H1 (cell line): Measurements from ENCODE around the gene GALNT18. TPM values are rescaled to one million over a fixed set of nuclear protein-coding genes. Genes with fewer than 3 reads are reported as not detected.

Experiments used
- CTCF ChIA-PET: fragments of 300-600 bp; sonication (Branson Sonifier 250); formaldehyde crosslinking; loops from one replicate; lab custom pipeline; 2021; ENCODE audit not compliant: partially characterized antibody; lab: Charles Lee
- POLR2A ChIA-PET: fragments of 300-600 bp; sonication (Branson Sonifier 250); formaldehyde crosslinking; loops from one replicate; lab custom pipeline; 2021; ENCODE audit warnings: inconsistent platforms; ENCODE audit not compliant: partially characterized antibody; lab: Charles Lee
- DNase-seq, 2 experiments: peaks; one replicate each; pipeline versions ENCODE4 v3.0.0 to v3.0.0-alpha.2; 2010 to 2022; ENCODE audit warnings: low spot score in 2 of 2, low read depth in 1 of 2, mixed read lengths in 1 of 2
- FAIRE-seq: peaks from 2 replicates; lab custom pipeline; 2011; peaks lifted over from hg19 to GRCh38; lab: Jason Lieb, UNC
- H2AFZ ChIP-seq: 2 replicates; pipeline ENCODE4 v1.8.1; 2012; ENCODE audit warnings: low read length, inconsistent platforms
- H2AK5ac ChIP-seq: 2 replicates; pipeline ENCODE4 v1.6.1; 2013; ENCODE audit warnings: low read depth, low read length
- H2BK120ac ChIP-seq: replicated peaks from 2 replicates; pipeline ENCODE3; 2013; ENCODE audit warnings: low read depth, low read length, inconsistent platforms
- H2BK12ac ChIP-seq: 2 replicates; pipeline ENCODE4 v1.6.1; 2013; ENCODE audit warnings: low read depth, low read length
- H2BK15ac ChIP-seq: 2 replicates; pipeline ENCODE4 v1.6.1; 2013; ENCODE audit warnings: low read length
- H2BK20ac ChIP-seq: 2 replicates; pipeline ENCODE4 v1.6.1; 2013; ENCODE audit warnings: low read length
- H2BK5ac ChIP-seq: 2 replicates; pipeline ENCODE4 v1.6.1; 2013; ENCODE audit warnings: low read depth, low read length
- H3K14ac ChIP-seq: 2 replicates; pipeline ENCODE4 v1.6.1; 2013; ENCODE audit warnings: inconsistent platforms; ENCODE audit not compliant: insufficient read length
- H3K18ac ChIP-seq: 2 replicates; pipeline ENCODE4 v1.6.1; 2013; ENCODE audit warnings: low read length; ENCODE audit errors: extremely low read depth
- H3K23ac ChIP-seq: 2 replicates; pipeline ENCODE4 v1.6.1; 2013; ENCODE audit warnings: inconsistent platforms; ENCODE audit not compliant: insufficient read length
- H3K23me2 ChIP-seq: 2 replicates; pipeline ENCODE4 v1.6.1; 2013; ENCODE audit warnings: low read depth, low read length
- H3K27ac ChIP-seq: 2 replicates; pipeline ENCODE4 v1.6.1; 2011; ENCODE audit warnings: low read depth, low read length, inconsistent platforms
- H3K27me3 ChIP-seq, 4 experiments: replicated peaks in 1 of 4; 1 replicate in 1 of 4; 2 replicates in 3 of 4; pipeline versions ENCODE4 v1.6.1 to v1.8.1; 2011 to 2013; ENCODE audit warnings: low read length in 3 of 4, mild to moderate bottlenecking in 3 of 4, inconsistent platforms in 2 of 4, mixed read lengths in 2 of 4, moderate library complexity in 1 of 4; ENCODE audit not compliant: control insufficient read depth in 3 of 4, insufficient read depth in 3 of 4; ENCODE audit errors: extremely low read depth in 1 of 4
- H3K36me3 ChIP-seq, 4 experiments: 2 replicates each; pipeline versions ENCODE4 v1.6.1 to v1.8.1; 2011 to 2013; ENCODE audit warnings: mild to moderate bottlenecking in 4 of 4, low read length in 3 of 4, moderate library complexity in 2 of 4, control low read depth in 1 of 4, inconsistent platforms in 1 of 4; ENCODE audit not compliant: insufficient read depth in 4 of 4, control insufficient read depth in 2 of 4
- H3K4ac ChIP-seq: replicated peaks from 2 replicates; pipeline ENCODE3; 2013; ENCODE audit warnings: low read length, low read depth, mixed read lengths, inconsistent platforms; ENCODE audit not compliant: insufficient read length
- H3K4me1 ChIP-seq, 4 experiments: replicated peaks in 1 of 4; 1 replicate in 1 of 4; 2 replicates in 3 of 4; pipeline versions ENCODE4 v1.6.1 to v1.8.1; 2011 to 2013; ENCODE audit warnings: low read length in 3 of 4, inconsistent platforms in 2 of 4, mixed read lengths in 1 of 4; ENCODE audit not compliant: insufficient read depth in 4 of 4, control insufficient read depth in 3 of 4
- H3K4me2 ChIP-seq, 2 experiments: 2 replicates each; pipeline versions ENCODE4 v1.6.1 to v1.8.1; 2011 to 2013; ENCODE audit warnings: low read depth in 2 of 2, low read length in 2 of 2, control low read depth in 1 of 2, inconsistent platforms in 1 of 2, mild to moderate bottlenecking in 1 of 2; ENCODE audit not compliant: insufficient read depth in 1 of 2
- H3K4me3 ChIP-seq, 4 experiments: fragments of 200-600, 300-600 bp in 1 of 4; sonication (generic), shearing (Covaris generic), sonication (Bioruptor Twin) in 1 of 4; 2 replicates each; pipeline versions ENCODE4 v1.5.1 to v1.8.1; 2011 to 2016; ENCODE audit warnings: low read length in 4 of 4, low read depth in 3 of 4, control low read depth in 2 of 4, inconsistent platforms in 2 of 4, mild to moderate bottlenecking in 2 of 4, mixed read lengths in 1 of 4, moderate library complexity in 1 of 4; ENCODE audit not compliant: insufficient read depth in 2 of 4; ENCODE audit errors: extremely low read depth in 1 of 4
- H3K56ac ChIP-seq: replicated peaks from 2 replicates; pipeline ENCODE3; 2013; ENCODE audit warnings: low read depth, mild to moderate bottlenecking, mixed read lengths, low read length, inconsistent platforms; ENCODE audit not compliant: insufficient read length
- H3K79me1 ChIP-seq: 2 replicates; pipeline ENCODE4 v1.6.1; 2013; ENCODE audit warnings: low read depth, low read length, control low read depth
- H3K79me2 ChIP-seq, 2 experiments: 2 replicates each; pipeline versions ENCODE4 v1.6.1 to v1.8.1; 2012 to 2013; ENCODE audit warnings: low read length in 2 of 2, mild to moderate bottlenecking in 2 of 2, inconsistent platforms in 1 of 2; ENCODE audit not compliant: insufficient read depth in 2 of 2, control insufficient read depth in 1 of 2
- H3K9ac ChIP-seq, 4 experiments: replicated peaks in 1 of 4; 1 replicate in 1 of 4; 2 replicates in 3 of 4; pipeline versions ENCODE4 v1.6.1 to v1.8.1; 2011 to 2013; ENCODE audit warnings: low read depth in 3 of 4, low read length in 3 of 4, control low read depth in 2 of 4, mild to moderate bottlenecking in 2 of 4, moderate library complexity in 2 of 4, inconsistent platforms in 1 of 4; ENCODE audit errors: extremely low read depth in 1 of 4
- H3K9me3 ChIP-seq, 2 experiments: 2 replicates each; pipeline versions ENCODE4 v1.6.1 to v1.8.1; 2012 to 2013; ENCODE audit warnings: mild to moderate bottlenecking in 2 of 2, moderate library complexity in 2 of 2, control low read depth in 1 of 2, inconsistent platforms in 1 of 2, low read depth in 1 of 2, low read length in 1 of 2, mixed read lengths in 1 of 2; ENCODE audit not compliant: insufficient read depth in 2 of 2
- H4K20me1 ChIP-seq, 2 experiments: replicated peaks in 1 of 2; 2 replicates each; pipeline versions ENCODE3 to v1.8.1; 2011 to 2013; ENCODE audit warnings: inconsistent platforms in 2 of 2, low read length in 2 of 2, mild to moderate bottlenecking in 1 of 2; ENCODE audit not compliant: insufficient read depth in 2 of 2, control insufficient read depth in 1 of 2
- H4K5ac ChIP-seq: 2 replicates; pipeline ENCODE4 v1.6.1; 2013; ENCODE audit warnings: low read length, low read depth, mixed read lengths, inconsistent platforms; ENCODE audit not compliant: insufficient read length
- H4K8ac ChIP-seq: 2 replicates; pipeline ENCODE4 v1.8.0; 2013; ENCODE audit warnings: mild to moderate bottlenecking, moderate library complexity, low read length, inconsistent platforms; ENCODE audit not compliant: insufficient read depth; ENCODE audit errors: extremely low read depth
- H4K91ac ChIP-seq: replicated peaks from 2 replicates; pipeline ENCODE3; 2013; ENCODE audit warnings: low read length, mixed read lengths, inconsistent platforms; ENCODE audit not compliant: insufficient read length
- ASH2L ChIP-seq: fragments of 200-600, 300-600 bp; sonication (generic); IDR thresholded peaks from one replicate; pipeline ENCODE4 v1.7.1; 2017; ENCODE audit warnings: low read length
- BACH1 ChIP-seq: IDR thresholded peaks from 2 replicates; pipeline ENCODE4 v1.6.1; 2012; ENCODE audit warnings: low read length, improper control_type of control experiment
- CBX5 ChIP-seq: fragments of 300-800, 300-1000 bp; sonication (generic); IDR thresholded peaks from 2 replicates; pipeline ENCODE4 v1.7.1; 2016; ENCODE audit warnings: antibody characterized with exemption, low read length, low read depth
- CTCF ChIP-seq, 3 experiments: IDR thresholded peaks; 1 replicate in 2 of 3; 2 replicates in 1 of 3; pipeline versions ENCODE4 v1.5.1 to v1.6.1; 2011; ENCODE audit warnings: low read length in 3 of 3, mild to moderate bottlenecking in 3 of 3, inconsistent platforms in 2 of 3, low read depth in 1 of 3, moderate library complexity in 1 of 3; ENCODE audit not compliant: insufficient read depth in 1 of 3; ENCODE audit errors: control extremely low read depth in 1 of 3
- EP300 ChIP-seq, 2 experiments: IDR thresholded peaks; 1 replicate in 1 of 2; 2 replicates in 1 of 2; pipeline ENCODE4 v1.6.1; 2011 to 2012; ENCODE audit warnings: low read depth in 2 of 2, low read length in 2 of 2, mild to moderate bottlenecking in 2 of 2, borderline replicate concordance in 1 of 2, inconsistent platforms in 1 of 2, moderate library complexity in 1 of 2
- GABPA ChIP-seq: IDR thresholded peaks from 2 replicates; pipeline ENCODE4 v1.6.1; 2011; ENCODE audit warnings: mild to moderate bottlenecking, low read length, moderate library complexity, borderline replicate concordance; ENCODE audit not compliant: insufficient read depth
- HDAC6 ChIP-seq: IDR thresholded peaks from one replicate; pipeline ENCODE4 v1.7.1; 2012; ENCODE audit warnings: low read depth, mild to moderate bottlenecking, inconsistent platforms, low read length, moderate library complexity
- JUN ChIP-seq: IDR thresholded peaks from 2 replicates; pipeline ENCODE4 v1.6.1; 2011; ENCODE audit warnings: low read depth, mild to moderate bottlenecking, improper control_type of control experiment, low read length
- POLR2AphosphoS5 ChIP-seq: IDR thresholded peaks from 2 replicates; pipeline ENCODE4 v1.6.1; 2011; ENCODE audit warnings: low read depth, low read length
- POU5F1 ChIP-seq: IDR thresholded peaks from 2 replicates; pipeline ENCODE4 v1.6.1; 2011; ENCODE audit warnings: low read depth, mild to moderate bottlenecking, low read length, moderate library complexity
- RFX5 ChIP-seq: IDR thresholded peaks from 2 replicates; pipeline ENCODE4 v1.6.1; 2011; ENCODE audit warnings: low read depth, low read length, improper control_type of control experiment, borderline replicate concordance
- TBP ChIP-seq: IDR thresholded peaks from 2 replicates; pipeline ENCODE4 v1.6.1; 2011; ENCODE audit warnings: low read depth, low read length, improper control_type of control experiment
- ZNF274 ChIP-seq: IDR thresholded peaks from 2 replicates; pipeline ENCODE4 v1.7.0; 2012; ENCODE audit warnings: low read length, borderline replicate concordance; ENCODE audit errors: extremely low read depth
- WGBS, 2 experiments: shearing (Covaris generic) in 1 of 2; methylation state at CpG; one replicate each; pipeline versions ENCODE4 v1.1.6 to v1.1.7; 2013 to 2015; ENCODE audit warnings: low lambda C conversion rate in 2 of 2, mixed read lengths in 2 of 2, inconsistent platforms in 1 of 2, low coverage in 1 of 2, missing lambda C conversion rate in 1 of 2; ENCODE audit not compliant: insufficient replicate concordance in 2 of 2, insufficient coverage in 1 of 2, insufficient read length in 1 of 2; ENCODE audit errors: extremely low coverage in 1 of 2, missing lambda C conversion rate in 1 of 2; 5-methylcytosine and 5-hydroxymethylcytosine counted together
- polyA plus RNA-seq, 7 experiments: library from polyadenylated mRNA; depleted of rRNA in 3 of 7; stranded (reverse) in 5 of 7; unstranded in 2 of 7; fragments of >200 nt in 5 of 7; fragments of 200-250 nt in 2 of 7; gene quantifications; 1 replicate in 5 of 7; 2 replicates in 1 of 7; 4 replicates in 1 of 7; pipeline versions ENCODE4 v1.2.1 to v1.2.3, GENCODE V29; 2011 to 2013; ENCODE audit warnings: missing spikeins in 2 of 7, mixed read lengths in 2 of 7
- total RNA-seq: library from RNA; stranded (reverse); fragmentation: NEBNext Ultra II Directional; extraction: Animal tissue kit (Norgen Biotek cat#: 25700); gene quantifications from 2 replicates; pipeline ENCODE4 v1.2.1, GENCODE V29; 2021

The GALNT18 gene
- total and polyA plus RNA-seq, 2 of the 8 experiments (the other 6 are each of a cell fraction or from before 2014, with no cell fraction given): 6.0 to 9.4 TPM

DNA sequence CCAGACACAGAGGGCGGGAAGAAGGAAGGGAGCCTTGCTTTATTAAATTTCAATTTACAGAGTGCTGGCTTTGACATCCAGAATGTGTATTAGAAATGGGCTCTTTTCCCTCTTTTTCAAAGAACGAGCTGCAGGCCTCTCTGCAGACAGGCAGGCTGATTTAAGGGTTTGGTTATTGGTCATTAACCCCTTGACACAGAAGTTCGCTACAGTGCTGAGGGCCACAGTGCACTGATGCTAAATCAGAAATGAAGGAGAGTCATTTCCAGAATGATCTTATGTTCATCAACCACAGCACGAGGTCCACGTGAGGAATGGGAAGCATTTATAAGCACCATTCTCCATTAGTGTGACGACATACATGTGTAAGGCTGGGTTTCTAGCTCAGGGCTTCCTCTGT lies 320.6 kb downstream of the GALNT18 start:
- WGBS, 2 experiments: 87% methylated on average over 6 of the region's 6 CpGs; no CpG with 5 or more reads in 1 of the 2 experiments
- POLR2A ChIA-PET: no interaction called here
- Histone ChIP-seq H3K4me2 (no peak overlapping the region), H2AK5ac (no peak overlapping the region), H2BK5ac (no peak overlapping the region), H3K14ac (no peak overlapping the region), H3K23me2 (no peaks in the 10 kb centered on the region), H2BK15ac (no peak overlapping the region), H4K8ac (no peak overlapping the region), H3K79me1 (no peaks in the 10 kb centered on the region), H2AFZ (no peak overlapping the region), H2BK20ac (no peak overlapping the region), H2BK120ac (no peak overlapping the region), H3K9me3 (no peaks in the 10 kb centered on the region), H3K27me3 (no peaks in the 10 kb centered on the region), H3K4me1 (no peaks in the 10 kb centered on the region), H3K23ac (no peak overlapping the region), H3K18ac (no peak overlapping the region), H4K91ac (no peak overlapping the region), H4K5ac (no peak overlapping the region), H4K20me1 (no peaks in the 10 kb centered on the region), H3K27ac (no peak overlapping the region), H3K4ac (no peak overlapping the region), H3K4me3 (no peak overlapping the region), H2BK12ac (no peak overlapping the region), H3K36me3 (no peaks in the 10 kb centered on the region), H3K56ac (no peak overlapping the region), H3K9ac (no peak overlapping the region), H3K79me2 (no peaks in the 10 kb centered on the region)
- no peak for DNase-seq
- CTCF ChIA-PET: interaction anchor here (1.3 to 2.7 kb wide), 3 partner anchors 13 to 15 kb away, joined by 3 to 12 read pairs (median 4); no protein-coding TSS in a partner anchor
- FAIRE-seq: no peak
- TF ChIP-seq CTCF (IDR thresholded peaks at IDR 0.05; ENCODE audit: control extremely low read depth in 1 of 3, insufficient read depth in 1 of 3, low read depth in 1 of 3, low read length in 3 of 3) (no peak), TBP (no peak), GABPA (no peak), BACH1 (no peak), CBX5 (no peak), POLR2AphosphoS5 (no peak), ZNF274 (no peak), JUN (no peak), EP300 (IDR thresholded peaks at IDR 0.05; ENCODE audit: borderline replicate concordance in 1 of 2, low read depth in 2 of 2, low read length in 2 of 2) (no peak), RFX5 (no peak), POU5F1 (no peak), ASH2L (no peak), HDAC6 (no peak)
